Measurements from ENCODE around the gene ICA1.

DNA sequence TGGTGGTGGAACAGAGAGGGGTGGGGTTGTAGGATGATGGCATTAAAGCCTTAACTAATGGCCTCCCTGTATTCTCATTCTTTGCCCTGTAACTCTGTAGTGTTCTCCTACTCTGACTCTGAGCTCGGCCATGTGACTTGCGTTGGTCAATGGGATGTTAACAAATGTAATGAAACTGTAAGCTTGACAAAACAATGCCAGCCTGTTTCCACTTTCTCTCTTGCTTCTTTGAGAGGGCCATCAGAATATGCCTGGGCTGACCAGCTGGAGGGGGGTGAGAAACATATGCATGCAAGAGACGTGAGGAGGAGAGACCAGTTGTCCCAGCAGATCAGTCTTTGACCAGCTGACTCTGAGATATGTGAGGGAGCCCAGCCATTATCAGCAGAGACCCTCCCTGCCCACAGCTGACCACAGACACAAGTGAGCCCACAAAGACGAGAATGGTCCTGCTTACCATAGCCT is 100.6 kb downstream of the ICA1 start:
- no peak for TF ChIP-seq EZH2 (IDR thresholded peaks at IDR 0.05)
- TF ChIP-seq, protein P1, sequence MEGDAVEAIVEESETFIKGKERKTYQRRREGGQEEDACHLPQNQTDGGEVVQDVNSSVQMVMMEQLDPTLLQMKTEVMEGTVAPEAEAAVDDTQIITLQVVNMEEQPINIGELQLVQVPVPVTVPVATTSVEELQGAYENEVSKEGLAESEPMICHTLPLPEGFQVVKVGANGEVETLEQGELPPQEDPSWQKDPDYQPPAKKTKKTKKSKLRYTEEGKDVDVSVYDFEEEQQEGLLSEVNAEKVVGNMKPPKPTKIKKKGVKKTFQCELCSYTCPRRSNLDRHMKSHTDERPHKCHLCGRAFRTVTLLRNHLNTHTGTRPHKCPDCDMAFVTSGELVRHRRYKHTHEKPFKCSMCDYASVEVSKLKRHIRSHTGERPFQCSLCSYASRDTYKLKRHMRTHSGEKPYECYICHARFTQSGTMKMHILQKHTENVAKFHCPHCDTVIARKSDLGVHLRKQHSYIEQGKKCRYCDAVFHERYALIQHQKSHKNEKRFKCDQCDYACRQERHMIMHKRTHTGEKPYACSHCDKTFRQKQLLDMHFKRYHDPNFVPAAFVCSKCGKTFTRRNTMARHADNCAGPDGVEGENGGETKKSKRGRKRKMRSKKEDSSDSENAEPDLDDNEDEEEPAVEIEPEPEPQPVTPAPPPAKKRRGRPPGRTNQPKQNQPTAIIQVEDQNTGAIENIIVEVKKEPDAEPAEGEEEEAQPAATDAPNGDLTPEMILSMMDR (IDR thresholded peaks at IDR 0.05): no peak

Measured in neural progenitor cell (in vitro differentiated cells).